IPS-20b (cell line): ENCODE data around the gene PPHLN1.

Experiments used
- H3K27ac ChIP-seq: one replicate; pipeline ENCODE4 v1.5.1; 2013; ENCODE audit warnings: low read length
- H3K27me3 ChIP-seq: 2 replicates; pipeline ENCODE4 v1.6.1; 2013; ENCODE audit warnings: mild to moderate bottlenecking, low read length, inconsistent platforms; ENCODE audit not compliant: insufficient read depth
- H3K36me3 ChIP-seq: 2 replicates; pipeline ENCODE4 v1.6.1; 2013; ENCODE audit warnings: low read depth, mild to moderate bottlenecking, inconsistent platforms, low read length, moderate library complexity; ENCODE audit not compliant: insufficient read depth
- H3K4me1 ChIP-seq: 2 replicates; pipeline ENCODE4 v1.6.1; 2013; ENCODE audit warnings: mild to moderate bottlenecking, control low read depth, inconsistent platforms, low read length, moderate library complexity; ENCODE audit not compliant: insufficient read depth
- H3K4me3 ChIP-seq: 2 replicates; pipeline ENCODE4 v1.5.1; 2013; ENCODE audit warnings: mild to moderate bottlenecking, low read length, inconsistent platforms
- H3K9ac ChIP-seq: 2 replicates; pipeline ENCODE4 v1.6.1; 2013; ENCODE audit warnings: low read depth, mild to moderate bottlenecking, inconsistent platforms, low read length, moderate library complexity
- H3K9me3 ChIP-seq: 2 replicates; pipeline ENCODE4 v1.6.1; 2013; ENCODE audit warnings: mild to moderate bottlenecking, low read depth, low read length, inconsistent platforms; ENCODE audit not compliant: insufficient read depth

PPHLN1 gene

GRCh38 chr12:42325653-42326474, at the start of gene PPHLN1, which contains the start of gene ZCRB1:
Gene PPHLN1, plus strand, starts transcription at chr12:42326167. Its CDS starts 9,736 bp downstream, at chr12:42335903.
Gene ZCRB1, minus strand, starts transcription at chr12:42326094. Its CDS starts 1,992 bp downstream, at chr12:42324102.
- peaks cover 25% of the 10 kb centered on the region for H3K36me3 ChIP-seq
- H3K27ac ChIP-seq = peak within 1 kb of the TSS; percentile 44
- H3K9me3 ChIP-seq = no peaks in the 10 kb centered on the region
- H3K4me1 ChIP-seq = peaks cover 13% of the 10 kb centered on the region; the same call in 1 of the 2 replicates
- peak within 1 kb of the TSS; percentile 97 for H3K4me3 ChIP-seq
- peak within 1 kb of the TSS; percentile 96 for H3K9ac ChIP-seq
- no peaks in the 10 kb centered on the region for H3K27me3 ChIP-seq

GRCh38 chr12:42277396-42278127, 48.4 kb upstream of the PPHLN1 start:
- H3K4me1 ChIP-seq = no peaks in the 10 kb centered on the region
- H3K9me3 ChIP-seq = no peaks in the 10 kb centered on the region
- H3K36me3 ChIP-seq = no peaks in the 10 kb centered on the region
- no peak overlapping the region for H3K27ac ChIP-seq
- H3K4me3 ChIP-seq = no peak overlapping the region
- H3K27me3 ChIP-seq = no peaks in the 10 kb centered on the region
- no peak overlapping the region for H3K9ac ChIP-seq

GRCh38 chr12:42278128-42278510, 47.8 kb upstream of the PPHLN1 start:
- Histone ChIP-seq H3K9me3 (no peaks in the 10 kb centered on the region), H3K36me3 (no peaks in the 10 kb centered on the region), H3K27ac (no peak overlapping the region), H3K4me1 (no peaks in the 10 kb centered on the region), H3K9ac (no peak overlapping the region), H3K27me3 (no peaks in the 10 kb centered on the region), H3K4me3 (no peak overlapping the region)

GRCh38 chr12:42281278-42281677, 44.7 kb upstream of the PPHLN1 start:
- no peaks in the 10 kb centered on the region for H3K9me3 ChIP-seq
- no peak overlapping the region for H3K4me3 ChIP-seq
- no peaks in the 10 kb centered on the region for H3K27me3 ChIP-seq
- H3K27ac ChIP-seq = no peak overlapping the region
- H3K36me3 ChIP-seq = no peaks in the 10 kb centered on the region
- H3K4me1 ChIP-seq = no peaks in the 10 kb centered on the region
- H3K9ac ChIP-seq = no peak overlapping the region

- Histone ChIP-seq H3K4me1 (no peaks in the 10 kb centered on the region), H3K27ac (no peak overlapping the region), H3K4me3 (no peak overlapping the region), H3K9me3 (no peaks in the 10 kb centered on the region), H3K9ac (no peak overlapping the region), H3K27me3 (no peaks in the 10 kb centered on the region), H3K36me3 (no peaks in the 10 kb centered on the region)
Observed at GRCh38 chr12:42281844-42282243, 44.1 kb upstream of the PPHLN1 start.

- Histone ChIP-seq H3K4me1 (no peaks in the 10 kb centered on the region), H3K27me3 (no peaks in the 10 kb centered on the region), H3K9me3 (no peaks in the 10 kb centered on the region), H3K27ac (no peak overlapping the region), H3K9ac (no peak overlapping the region), H3K4me3 (no peak overlapping the region), H3K36me3 (no peaks in the 10 kb centered on the region)
Observed at GRCh38 chr12:42282294-42282693, 43.7 kb upstream of the PPHLN1 start.

GRCh38 chr12:42283739-42284138, 42.2 kb upstream of the PPHLN1 start:
- Histone ChIP-seq H3K27ac (no peak overlapping the region), H3K9ac (no peak overlapping the region), H3K4me1 (no peaks in the 10 kb centered on the region), H3K9me3 (no peaks in the 10 kb centered on the region), H3K4me3 (no peak overlapping the region), H3K36me3 (no peaks in the 10 kb centered on the region), H3K27me3 (no peaks in the 10 kb centered on the region)

- no peak overlapping the region for H3K27ac ChIP-seq
- no peaks in the 10 kb centered on the region for H3K36me3 ChIP-seq
- no peaks in the 10 kb centered on the region for H3K4me1 ChIP-seq
Observed at GRCh38 chr12:42284157-42284556, 41.8 kb upstream of the PPHLN1 start.

GRCh38 chr12:42284876-42285275, 41.1 kb upstream of the PPHLN1 start:
- H3K27ac ChIP-seq = no peak overlapping the region
- H3K36me3 ChIP-seq = no peaks in the 10 kb centered on the region
- H3K9me3 ChIP-seq = no peaks in the 10 kb centered on the region
- H3K27me3 ChIP-seq = no peaks in the 10 kb centered on the region
- H3K4me1 ChIP-seq = no peaks in the 10 kb centered on the region
- H3K4me3 ChIP-seq = no peak overlapping the region
- no peak overlapping the region for H3K9ac ChIP-seq

More at GRCh38 chr12:42284157-42284556, 41.8 kb upstream of the PPHLN1 start:
- Histone ChIP-seq H3K9me3 (no peaks in the 10 kb centered on the region), H3K9ac (no peak overlapping the region), H3K27me3 (no peaks in the 10 kb centered on the region), H3K4me3 (no peak overlapping the region)

GRCh38 chr12:42285431-42285830, 40.5 kb upstream of the PPHLN1 start:
- Histone ChIP-seq H3K27ac (no peak overlapping the region), H3K36me3 (no peaks in the 10 kb centered on the region), H3K27me3 (no peaks in the 10 kb centered on the region)

GRCh38 chr12:42286741-42287140, 39.2 kb upstream of the PPHLN1 start:
- H3K4me1 ChIP-seq = no peaks in the 10 kb centered on the region
- H3K9me3 ChIP-seq = no peaks in the 10 kb centered on the region
- H3K27me3 ChIP-seq = no peaks in the 10 kb centered on the region
- H3K9ac ChIP-seq = no peak overlapping the region
- H3K4me3 ChIP-seq = no peak overlapping the region
- H3K36me3 ChIP-seq = no peaks in the 10 kb centered on the region
- H3K27ac ChIP-seq = no peak overlapping the region

More at GRCh38 chr12:42285431-42285830, 40.5 kb upstream of the PPHLN1 start:
- H3K9ac ChIP-seq = no peak overlapping the region
- no peaks in the 10 kb centered on the region for H3K4me1 ChIP-seq
- H3K9me3 ChIP-seq = no peaks in the 10 kb centered on the region
- H3K4me3 ChIP-seq = no peak overlapping the region

- H3K27ac ChIP-seq = no peak overlapping the region
- no peaks in the 10 kb centered on the region for H3K9me3 ChIP-seq
- H3K36me3 ChIP-seq = no peaks in the 10 kb centered on the region
- H3K4me1 ChIP-seq = no peaks in the 10 kb centered on the region
- H3K27me3 ChIP-seq = no peaks in the 10 kb centered on the region
- no peak overlapping the region for H3K4me3 ChIP-seq
- H3K9ac ChIP-seq = no peak overlapping the region
Observed at GRCh38 chr12:42288544-42288943, 37.4 kb upstream of the PPHLN1 start.
